MM.1S (cell line): ENCODE measurements around the gene SP8.

Source experiments
- EZH2 ChIP-seq: fragments of 300-600 bp; sonication (generic); optimal IDR thresholded peaks from 2 replicates; pipeline ENCODE3; 2017; ENCODE audit warnings: low read depth, mild to moderate bottlenecking, antibody characterized with exemption, low read length, mixed read lengths
- EZH2phosphoT487 ChIP-seq: fragments of 300-600 bp; sonication (generic); IDR thresholded peaks from 2 replicates; pipeline ENCODE4 v1.6.1; 2018; ENCODE audit warnings: antibody characterized with exemption, low read length
- TF ChIP-seq, protein P1 (sequence below): fragments of 300-600 bp; sonication (generic); IDR thresholded peaks from 2 replicates; pipeline ENCODE4 v1.5.1; 2016; ENCODE audit warnings: antibody characterized with exemption, low read length, mixed read lengths

DNA sequence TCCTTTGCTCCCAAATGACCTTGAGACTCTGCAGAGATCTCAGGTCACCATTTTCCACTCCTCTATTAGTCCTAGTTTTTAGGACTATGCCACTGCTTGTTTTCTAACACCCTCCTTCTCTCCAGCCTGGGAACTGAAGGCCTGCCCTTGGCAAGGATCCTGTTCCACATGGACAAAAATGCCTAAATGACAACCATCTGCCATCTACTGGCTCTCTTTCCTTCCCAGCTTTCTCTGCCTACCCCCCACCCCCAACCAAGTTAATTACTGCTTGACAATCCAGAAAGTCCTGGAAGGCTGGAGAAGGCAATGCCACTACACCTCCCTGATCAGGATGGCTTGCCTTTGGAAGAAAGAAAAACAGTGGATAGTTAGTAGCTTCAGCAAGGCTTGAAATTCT is 44.8 kb upstream of the SP8 start:
- TF ChIP-seq, protein P1, sequence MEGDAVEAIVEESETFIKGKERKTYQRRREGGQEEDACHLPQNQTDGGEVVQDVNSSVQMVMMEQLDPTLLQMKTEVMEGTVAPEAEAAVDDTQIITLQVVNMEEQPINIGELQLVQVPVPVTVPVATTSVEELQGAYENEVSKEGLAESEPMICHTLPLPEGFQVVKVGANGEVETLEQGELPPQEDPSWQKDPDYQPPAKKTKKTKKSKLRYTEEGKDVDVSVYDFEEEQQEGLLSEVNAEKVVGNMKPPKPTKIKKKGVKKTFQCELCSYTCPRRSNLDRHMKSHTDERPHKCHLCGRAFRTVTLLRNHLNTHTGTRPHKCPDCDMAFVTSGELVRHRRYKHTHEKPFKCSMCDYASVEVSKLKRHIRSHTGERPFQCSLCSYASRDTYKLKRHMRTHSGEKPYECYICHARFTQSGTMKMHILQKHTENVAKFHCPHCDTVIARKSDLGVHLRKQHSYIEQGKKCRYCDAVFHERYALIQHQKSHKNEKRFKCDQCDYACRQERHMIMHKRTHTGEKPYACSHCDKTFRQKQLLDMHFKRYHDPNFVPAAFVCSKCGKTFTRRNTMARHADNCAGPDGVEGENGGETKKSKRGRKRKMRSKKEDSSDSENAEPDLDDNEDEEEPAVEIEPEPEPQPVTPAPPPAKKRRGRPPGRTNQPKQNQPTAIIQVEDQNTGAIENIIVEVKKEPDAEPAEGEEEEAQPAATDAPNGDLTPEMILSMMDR: no peak
- no peak for TF ChIP-seq EZH2
- no peak for TF ChIP-seq EZH2phosphoT487
